Raji (cell line): ENCODE data around the gene VASN.

Experiments
- POLR2A ChIP-seq: IDR thresholded peaks from 2 replicates; pipeline ENCODE4 v1.6.1; 2011; ENCODE audit warnings: low read depth, low read length, control low read depth; ENCODE audit not compliant: insufficient read depth

The VASN gene

DNA sequence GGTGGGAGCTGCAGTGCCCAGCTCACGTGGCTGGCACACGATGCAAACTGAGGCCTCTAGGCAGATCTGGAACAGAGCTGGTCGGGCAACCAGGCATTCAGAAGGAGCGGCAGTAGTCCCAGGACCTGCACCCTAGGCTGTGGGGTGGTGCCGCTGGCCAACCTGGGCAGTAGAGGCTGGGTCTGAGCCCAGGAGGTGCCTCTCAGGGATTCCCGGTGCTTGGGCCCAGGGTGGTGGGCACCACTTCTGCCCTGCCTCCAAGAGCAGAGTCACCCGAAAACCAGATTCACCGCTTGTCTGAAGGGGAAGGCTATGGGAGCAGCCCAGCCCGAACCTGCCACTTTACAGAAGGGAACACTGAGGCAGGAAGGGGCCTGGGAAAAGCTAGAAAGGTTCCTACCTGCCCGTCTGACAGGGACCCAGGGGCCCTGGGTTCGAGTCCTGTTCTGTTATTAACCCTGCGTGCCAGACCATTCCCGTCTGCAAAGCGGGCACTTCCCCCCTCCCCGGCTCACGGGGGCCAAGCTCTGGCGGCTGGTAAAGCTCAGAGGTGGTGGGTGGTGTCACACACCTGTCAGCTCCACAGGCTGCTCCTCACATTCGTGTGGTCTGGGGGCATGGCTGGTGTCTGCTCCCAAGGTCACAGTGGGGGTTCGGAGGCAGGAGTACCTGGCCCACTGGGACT is 38.9 kb upstream of the VASN start:
- TF ChIP-seq POLR2A = no peak

DNA sequence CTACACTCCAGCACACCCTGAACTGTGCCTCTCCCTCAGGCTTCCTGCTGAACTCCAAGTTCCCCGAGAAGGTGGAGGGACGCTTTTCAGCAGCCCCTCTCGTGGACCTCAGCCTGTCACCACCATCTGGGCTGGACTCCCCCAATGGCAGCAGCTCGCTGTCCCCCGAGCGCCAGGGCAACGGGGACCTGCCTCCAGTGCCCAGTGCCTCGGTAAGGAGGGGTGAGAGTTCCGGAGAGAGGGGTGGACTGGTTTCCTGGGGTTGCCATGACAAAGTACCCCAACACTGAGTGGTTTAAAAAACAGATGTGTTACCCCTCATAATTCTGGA is 38.4 kb upstream of the VASN start:
- no peak for TF ChIP-seq POLR2A

- no peak for TF ChIP-seq POLR2A
Observed at GRCh38 chr16:4334724-4335495, 36.7 kb upstream of the VASN start.

GRCh38 chr16:4336701-4337539 is 34.7 kb upstream of the VASN start:
- no peak for TF ChIP-seq POLR2A

- no peak for TF ChIP-seq POLR2A
Observed at GRCh38 chr16:4337540-4338088, 34.0 kb upstream of the VASN start.

- TF ChIP-seq POLR2A = no peak
Observed at GRCh38 chr16:4338125-4338582, 33.5 kb upstream of the VASN start.

- no peak for TF ChIP-seq POLR2A
Observed at GRCh38 chr16:4338712-4339299, 32.8 kb upstream of the VASN start.

GRCh38 chr16:4339455-4339854 is 32.2 kb upstream of the VASN start:
- TF ChIP-seq POLR2A = no peak

DNA sequence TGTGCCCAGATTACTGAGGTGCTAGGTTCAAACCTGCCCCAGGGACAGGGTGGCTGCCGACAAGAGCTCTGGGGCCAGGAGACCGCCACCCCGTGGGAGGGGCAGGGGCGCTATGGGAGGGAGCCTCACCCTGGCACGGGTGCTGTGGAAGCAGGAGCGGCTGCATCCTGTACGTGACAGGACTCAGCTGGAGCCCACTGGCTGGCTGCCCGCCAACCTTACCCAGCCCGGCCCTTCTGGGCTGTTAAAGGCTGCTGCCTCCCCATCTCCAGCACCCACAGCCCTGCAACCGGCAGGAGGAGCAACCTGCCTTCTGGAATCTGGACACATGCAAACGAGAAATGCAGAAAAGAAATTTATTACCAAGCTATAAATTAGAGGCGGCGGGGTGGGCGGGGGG is 31.7 kb upstream of the VASN start:
- no peak for TF ChIP-seq POLR2A

DNA sequence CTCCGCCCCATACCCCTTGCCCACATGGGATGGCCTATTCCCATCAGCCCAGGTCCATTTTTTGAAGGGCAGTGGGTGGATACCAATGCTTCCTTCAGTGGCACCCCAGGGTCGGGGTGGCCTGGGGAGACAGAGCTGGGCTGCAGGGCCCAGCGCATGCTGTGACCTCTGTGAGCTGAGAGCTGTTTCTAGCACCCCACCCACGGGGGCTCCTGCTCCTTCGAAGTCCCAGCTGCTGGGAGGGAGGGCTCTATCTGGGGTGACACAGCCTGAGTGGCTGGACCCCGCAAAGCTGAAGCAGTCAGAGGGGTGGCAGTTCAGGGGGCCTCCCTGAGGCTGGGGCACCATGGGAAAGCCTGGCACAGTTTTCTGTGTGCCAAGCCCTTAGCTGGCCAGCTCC is 31.2 kb upstream of the VASN start:
- no peak for TF ChIP-seq POLR2A

GRCh38 chr16:4341250-4341649 is 30.4 kb upstream of the VASN start:
- TF ChIP-seq POLR2A = no peak

DNA sequence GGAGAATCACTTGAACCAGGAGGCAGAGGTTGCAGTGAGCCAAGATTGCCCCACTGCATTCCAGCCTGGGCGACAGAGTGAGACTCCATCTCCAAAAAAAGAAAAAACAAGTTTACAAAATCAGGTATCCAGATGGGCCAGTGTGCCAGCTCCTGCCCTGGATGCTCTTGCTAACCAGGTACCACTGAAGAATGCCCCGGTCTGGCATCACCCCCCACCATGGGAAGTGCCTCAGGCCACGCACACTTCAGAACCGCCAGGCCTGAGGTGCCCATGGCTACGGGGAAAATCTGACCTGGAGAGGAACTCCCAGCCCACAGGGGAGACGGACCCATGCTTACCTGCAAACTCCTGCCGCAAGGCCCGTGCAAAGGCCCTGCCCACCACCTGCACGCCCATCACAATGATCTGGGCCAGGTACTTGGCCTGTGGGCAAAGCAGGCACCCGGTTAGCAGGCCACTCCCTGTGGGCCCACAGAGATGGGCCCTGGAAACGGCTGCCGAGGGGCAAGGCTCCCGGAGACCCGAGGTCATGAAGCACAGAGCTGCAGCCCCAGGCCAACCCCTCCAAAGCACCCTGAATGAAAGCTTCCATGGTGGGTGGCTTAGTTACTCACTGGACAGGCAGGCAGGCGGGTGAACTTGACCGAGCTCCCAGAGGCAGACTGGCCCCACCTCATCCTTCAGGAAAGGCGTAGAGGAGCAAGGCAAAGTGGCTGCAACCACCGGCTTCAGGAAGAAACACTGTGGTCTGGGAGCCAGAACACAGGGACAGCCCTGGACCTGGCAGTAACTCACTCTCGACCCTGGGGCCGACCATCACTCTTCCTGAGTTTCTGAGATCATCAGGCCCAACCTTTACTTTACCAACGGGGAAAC is 28.5 kb upstream of the VASN start:
- no peak for TF ChIP-seq POLR2A

DNA sequence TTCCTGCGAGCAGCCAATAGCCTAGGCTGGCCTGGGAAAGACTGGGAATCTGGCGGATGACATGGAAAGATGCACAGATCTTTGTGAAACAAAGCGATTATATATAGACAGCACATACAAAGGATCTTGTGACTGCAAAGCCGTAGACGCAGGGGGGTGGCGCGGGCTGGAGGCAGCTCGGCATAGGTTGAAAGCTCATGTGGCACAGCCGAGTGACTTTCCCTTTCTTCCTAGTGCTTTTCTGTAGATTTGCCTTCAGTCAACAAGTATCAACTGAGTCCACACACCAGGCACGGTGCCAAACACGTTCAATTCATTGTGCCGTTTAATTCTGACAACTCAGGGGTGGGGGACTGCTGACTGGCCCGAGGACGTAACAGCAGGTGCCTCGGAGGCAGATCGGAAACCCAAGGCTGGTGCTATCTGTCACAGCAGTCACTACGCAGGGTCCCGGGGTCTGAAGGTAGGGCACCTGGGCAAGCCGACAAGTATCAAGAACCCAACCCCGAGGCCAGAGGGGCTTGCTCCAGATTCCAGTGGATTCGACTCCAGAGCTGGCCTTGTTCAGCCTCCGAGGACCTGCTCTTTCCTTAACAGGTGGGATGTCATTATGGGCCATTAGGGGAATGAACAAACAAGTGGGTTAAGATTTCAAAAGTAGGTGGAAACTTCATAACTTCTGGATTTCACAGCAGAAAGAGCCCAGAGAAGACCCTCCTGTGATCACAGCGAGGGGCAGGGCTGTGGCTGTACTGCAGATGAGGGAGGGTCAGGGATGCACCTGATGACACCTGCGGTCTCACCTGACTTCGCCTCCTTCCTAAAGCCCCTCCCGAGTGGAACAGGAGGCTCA is 26.4 kb upstream of the VASN start:
- no peak for TF ChIP-seq POLR2A
